ENCODE measurements around the gene MYT1. TPM values are rescaled to one million over a fixed set of nuclear protein-coding genes. Genes with fewer than 3 reads are reported as not detected.

The MYT1 gene
- total and polyA plus RNA-seq, 2 of the 13 experiments (the other 11 are each of a cell fraction or from before 2014, with no cell fraction given): 0.58 to 2.5 TPM

- TF ChIP-seq ZNF609 (CRISPR knock-in tag; IDR thresholded peaks at IDR 0.05; ENCODE audit: borderline replicate concordance) (0 out of 2 replicates have a peak, but pooled peaks have one; percentile 34), ZEB1 (IDR thresholded peaks at IDR 0.05; ENCODE audit: insufficient replicate concordance, low read depth) (no peak), CREBL2 (CRISPR knock-in tag; IDR thresholded peaks at IDR 0.05; ENCODE audit: borderline replicate concordance) (peak; percentile 85; the same call in 1 of the 2 replicates), NFE2 (CRISPR knock-in tag; IDR thresholded peaks at IDR 0.05) (peak; percentile 59; the same call in 1 of the 2 replicates), ZUFSP (CRISPR knock-in tag; IDR thresholded peaks at IDR 0.05; ENCODE audit: borderline replicate concordance) (no peak), GLI4 (CRISPR knock-in tag; IDR thresholded peaks at IDR 0.05; ENCODE audit: borderline replicate concordance) (peak; percentile 94; the same call in 1 of the 2 replicates), ZSCAN9 (CRISPR knock-in tag; IDR thresholded peaks at IDR 0.05; ENCODE audit: borderline replicate concordance) (peak; percentile 100), HNF1B (CRISPR knock-in tag; IDR thresholded peaks at IDR 0.05) (peak; percentile 82; the same call in 1 of the 2 replicates), TBP (CRISPR knock-in tag; IDR thresholded peaks at IDR 0.05) (no peak), ZNF567 (CRISPR knock-in tag; IDR thresholded peaks at IDR 0.05; ENCODE audit: borderline replicate concordance) (0 out of 2 replicates have a peak, but pooled peaks have one; percentile 41), GPN1 (CRISPR knock-in tag; IDR thresholded peaks at IDR 0.05; ENCODE audit: borderline replicate concordance) (peak; percentile 97; the same call in 1 of the 2 replicates), HES4 (CRISPR knock-in tag; IDR thresholded peaks at IDR 0.05; ENCODE audit: borderline replicate concordance) (peak; percentile 97), ZFP62 (CRISPR knock-in tag; IDR thresholded peaks at IDR 0.05) (no peak), RBAK (CRISPR knock-in tag; IDR thresholded peaks at IDR 0.05) (no peak), MLLT10 (CRISPR knock-in tag; IDR thresholded peaks at IDR 0.05) (no peak), ZNF556 (CRISPR knock-in tag; IDR thresholded peaks at IDR 0.05; ENCODE audit: borderline replicate concordance) (peak; percentile 90; the same call in 1 of the 2 replicates), BORCS8-MEF2B (CRISPR knock-in tag; IDR thresholded peaks at IDR 0.05) (peak; percentile 99), AGO2 (optimal IDR thresholded peaks at IDR 0.05; ENCODE audit: low read depth, low read length) (no peak)
These were observed 2.7 kb upstream of the MYT1 start (continued) for GRCh38 chr20:64161356-64162238.

Measured in HepG2 (cell line).